Left kidney (tissue), 2 donors: ENCODE measurements around the gene ZNF135. TPM values are rescaled to one million over a fixed set of nuclear protein-coding genes. Genes with fewer than 3 reads are reported as not detected.

Source experiments
- DNase-seq: peaks from one replicate; pipeline ENCODE4 v3.0.0-alpha.2; 2013
- polyA plus RNA-seq: library from polyadenylated mRNA; unstranded; fragments of 120-200 nt; gene quantifications from one replicate; pipeline ENCODE4 v1.2.1, GENCODE V29; 2013; ENCODE audit not compliant: insufficient read length

ZNF135 gene
- polyA plus RNA-seq, 1 donor, result 32.5 TPM

GRCh38 chr19:58091251-58091995 lies 32.3 kb downstream of the ZNF135 start:
- DNase-seq, result no peak

DNA sequence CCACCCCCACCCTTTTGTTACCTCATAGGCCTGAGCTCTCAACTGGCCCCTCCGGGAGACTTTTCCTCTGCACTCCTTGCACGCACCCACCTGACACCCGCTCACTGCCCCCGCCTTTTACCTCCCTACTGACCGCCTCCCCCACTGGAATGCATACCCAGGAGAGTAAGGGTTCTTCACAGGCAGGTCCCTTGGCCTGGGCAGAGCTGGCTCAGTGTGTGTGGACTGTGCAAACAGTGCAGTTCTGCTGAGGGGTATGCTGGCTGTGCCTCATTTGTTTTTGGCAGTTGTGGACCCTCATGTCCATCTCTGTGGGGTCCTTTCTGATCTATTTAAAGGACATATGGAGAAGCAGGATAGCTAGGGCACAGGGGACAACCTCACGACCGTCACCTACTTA lies 34.0 kb downstream of the ZNF135 start:
- DNase-seq, result no peak

DNA sequence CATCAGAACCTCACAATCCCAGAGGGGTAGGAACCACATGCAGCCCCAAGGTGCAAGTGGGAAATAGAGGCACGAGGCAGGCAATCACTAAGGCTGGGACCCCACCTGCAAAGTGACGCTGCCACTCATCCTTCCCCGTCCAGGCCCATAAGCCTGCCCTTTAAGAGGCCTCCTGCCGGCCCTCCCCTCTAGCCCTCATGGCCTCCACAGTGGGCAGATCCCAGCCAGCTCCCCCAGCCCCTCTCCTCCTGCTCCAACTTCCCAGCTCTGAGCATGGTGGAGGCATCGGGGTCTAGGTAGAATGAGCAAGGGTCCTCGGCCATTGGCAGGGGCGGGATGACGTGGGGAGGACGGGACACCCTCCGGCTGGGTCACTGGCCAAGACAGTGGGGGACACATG lies 36.2 kb downstream of the ZNF135 start:
- DNase-seq, result no peak

- DNase-seq, result no peak
These were observed 37.8 kb downstream of the ZNF135 start for GRCh38 chr19:58096884-58097283.

DNA sequence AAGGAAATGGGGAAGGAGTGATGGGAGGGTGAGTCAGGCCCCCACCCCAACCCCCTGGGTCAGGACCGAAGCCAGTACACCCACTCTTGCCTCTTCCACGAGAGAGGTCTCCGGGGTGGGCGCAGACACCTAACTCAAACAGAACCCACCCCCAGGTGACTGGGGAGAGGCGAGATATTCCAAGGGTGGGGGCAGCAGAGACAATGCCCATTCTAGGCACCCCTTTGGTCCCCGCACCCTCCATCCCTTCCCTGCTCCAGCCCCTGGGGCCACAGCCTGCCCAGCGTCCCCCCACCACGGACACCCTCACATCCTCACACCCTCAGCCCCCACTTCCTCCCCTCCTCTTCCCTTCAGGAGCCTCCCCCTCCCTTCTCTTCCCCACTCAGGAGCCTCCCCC lies 38.3 kb downstream of the ZNF135 start:
- DNase-seq, result no peak

- DNase-seq, result peak; percentile 99
These were observed 38.9 kb downstream of the ZNF135 start, which contains the start of gene ZSCAN18 for GRCh38 chr19:58097781-58098681. Gene ZSCAN18, minus strand, starts transcription at chr19:58098231. Its CDS starts 7,964 bp downstream, at chr19:58090267.

- no peak for DNase-seq
These were observed 39.6 kb downstream of the ZNF135 start for GRCh38 chr19:58098682-58098998.

DNA sequence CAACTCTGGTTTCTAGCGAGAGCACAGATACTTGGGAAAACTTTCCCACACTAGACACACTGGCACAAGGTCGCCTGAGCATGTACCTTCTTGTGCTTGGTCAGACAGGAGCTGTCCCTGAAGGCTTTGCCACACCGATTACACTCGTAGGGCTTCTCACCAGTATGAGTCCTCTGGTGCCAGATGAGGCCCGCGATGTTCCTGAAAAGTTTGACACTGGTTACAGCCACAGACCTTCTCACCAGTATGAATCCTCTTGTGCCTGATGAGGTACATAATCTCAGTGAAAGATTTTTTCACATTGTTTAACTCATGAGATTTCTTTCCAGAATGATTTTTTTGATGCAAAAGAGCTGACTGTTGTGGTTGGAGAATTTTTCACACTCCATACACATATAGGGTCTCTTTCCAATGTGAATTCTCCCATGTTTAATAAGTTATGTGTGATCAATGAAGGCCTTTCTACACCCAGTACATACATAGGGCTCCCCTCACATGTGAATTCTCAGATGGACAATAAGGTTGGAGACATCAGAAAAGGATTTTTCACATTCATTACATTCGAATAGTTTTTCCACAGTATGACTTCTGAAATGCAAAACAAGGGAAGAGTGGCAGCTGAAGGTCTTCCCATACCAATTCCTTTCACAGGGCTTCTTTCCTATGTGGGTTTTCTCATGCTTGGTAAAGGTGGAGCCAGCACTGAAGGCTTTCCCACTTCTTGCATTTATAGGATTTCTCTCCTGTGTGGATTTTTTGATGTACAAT lies 48.9 kb downstream of the ZNF135 start:
- no peak for DNase-seq

DNA sequence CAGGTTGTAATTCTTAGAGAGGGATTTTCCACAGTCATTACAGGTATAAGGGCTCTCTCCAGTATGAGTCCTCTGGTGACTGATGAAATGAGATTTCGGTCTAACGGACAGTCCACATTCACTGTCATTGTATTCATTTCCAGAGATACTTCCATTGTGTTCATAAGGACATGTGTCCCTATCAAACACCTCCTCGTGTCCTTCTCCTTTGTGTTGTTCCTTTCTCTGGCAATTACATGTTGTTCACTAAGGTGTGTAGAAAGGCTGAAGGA lies 49.4 kb downstream of the ZNF135 start:
- no peak for DNase-seq

- DNase-seq, result peak; percentile 53
These were observed 58.9 kb downstream of the ZNF135 start for GRCh38 chr19:58117841-58118575.

DNA sequence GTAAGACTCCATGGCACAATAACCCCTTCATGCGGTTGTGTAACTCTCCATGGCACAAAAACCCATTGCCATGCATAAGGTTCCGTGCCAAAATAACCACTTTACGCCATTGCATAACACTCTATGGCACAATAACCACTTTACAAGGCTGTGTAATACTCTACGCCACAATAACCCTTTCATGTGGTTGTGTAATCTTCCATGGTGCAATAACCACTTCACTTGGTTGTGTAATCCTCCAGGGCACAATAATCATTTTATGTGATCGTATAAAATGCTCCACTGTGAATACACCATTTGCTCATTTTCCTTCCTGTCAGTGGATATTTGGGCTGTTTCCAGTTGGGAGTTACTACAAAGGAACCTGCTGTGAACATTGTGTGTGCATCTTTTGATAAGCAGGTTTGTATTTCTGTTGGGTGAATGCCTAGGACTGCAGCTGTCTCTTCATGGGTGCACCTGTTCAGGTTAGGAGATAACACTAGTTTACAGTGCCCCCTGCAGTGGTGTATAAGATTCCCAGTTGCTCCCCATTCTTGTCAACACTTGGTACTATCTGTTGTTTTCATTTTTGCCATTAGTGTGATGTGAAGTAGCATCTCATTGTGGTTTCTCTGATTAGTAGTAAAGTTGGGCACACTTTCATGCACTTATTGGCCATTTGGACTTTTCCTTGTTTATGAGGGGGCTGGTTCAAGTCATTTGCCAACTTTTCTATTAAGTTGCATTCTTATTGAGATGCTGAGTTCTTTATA lies 60.1 kb downstream of the ZNF135 start:
- DNase-seq, result no peak

Other genes starting within 250 kb of the ZNF135 start
- gene ZNF552, start 244.4 kb upstream of the ZNF135 start, polyA plus RNA-seq, result 29.7 TPM
- 24.9 TPM for gene ZNF587B, start 229.0 kb upstream of the ZNF135 start, polyA plus RNA-seq
- 54.5 TPM for gene ZNF587, start 209.4 kb upstream of the ZNF135 start, polyA plus RNA-seq
- gene ZNF814, start 170.2 kb upstream of the ZNF135 start, polyA plus RNA-seq, result 88.9 TPM
- gene ZNF417, start 142.7 kb upstream of the ZNF135 start, polyA plus RNA-seq, result 43.8 TPM
- gene ZNF418, start 123.9 kb upstream of the ZNF135 start, polyA plus RNA-seq, result 32.8 TPM
- 12.1 TPM for gene ZNF256, start 111.6 kb upstream of the ZNF135 start, polyA plus RNA-seq
- gene C19orf18, start 84.7 kb upstream of the ZNF135 start, polyA plus RNA-seq, result 3.8 TPM
- gene ZNF606, start 56.5 kb upstream of the ZNF135 start, polyA plus RNA-seq, result 37.0 TPM
- gene ZSCAN1, start 25.3 kb upstream of the ZNF135 start, polyA plus RNA-seq, result 4.0 TPM
- 94.4 TPM for gene ZSCAN18, start 38.9 kb downstream of the ZNF135 start, polyA plus RNA-seq
- gene ZNF329, start 91.5 kb downstream of the ZNF135 start, polyA plus RNA-seq, result 26.2 TPM
- 22.8 TPM for gene ZNF274, start 123.8 kb downstream of the ZNF135 start, polyA plus RNA-seq
- 47.9 TPM for gene ZNF544, start 169.6 kb downstream of the ZNF135 start, polyA plus RNA-seq
- 11.4 TPM for gene ZNF8, start 219.7 kb downstream of the ZNF135 start, polyA plus RNA-seq
- 58.1 TPM for gene ERVK3-1, start 246.1 kb downstream of the ZNF135 start, polyA plus RNA-seq